GM19025 (cell line): ENCODE measurements around the gene TIMM17A.

Experiments
- ATAC-seq: cut with Tn5 transposase; IDR thresholded peaks from one replicate; pipeline ENCODE4 v1.9.1; 2021; ENCODE audit warnings: mild to moderate bottlenecking, low read depth, moderate library complexity; ENCODE audit not compliant: unreplicated experiment

Gene TIMM17A

GRCh38 chr1:201955009-201955728 is at the start of gene TIMM17A:
TIMM17A (plus strand) TSS chr1:201955503; CDS start chr1:201955527, 24 bp downstream.
- ATAC-seq = peak; percentile 99

GRCh38 chr1:201906336-201906735 is 49.0 kb upstream of the TIMM17A start:
- no peak for ATAC-seq

GRCh38 chr1:201907621-201908020 is 47.7 kb upstream of the TIMM17A start:
- ATAC-seq = no peak

GRCh38 chr1:201911826-201912571 is 43.3 kb upstream of the TIMM17A start:
- ATAC-seq = no peak

GRCh38 chr1:201912832-201913231 is 42.5 kb upstream of the TIMM17A start:
- no peak for ATAC-seq

GRCh38 chr1:201914456-201915235 is 40.7 kb upstream of the TIMM17A start:
- no peak for ATAC-seq

- no peak for ATAC-seq
Measured at GRCh38 chr1:201916649-201917249, 38.6 kb upstream of the TIMM17A start.

- ATAC-seq = no peak
Measured at GRCh38 chr1:201917362-201918033, 37.8 kb upstream of the TIMM17A start.

- ATAC-seq = no peak
Measured at GRCh38 chr1:201918343-201918742, 37.0 kb upstream of the TIMM17A start.

GRCh38 chr1:201921952-201922558 is 33.2 kb upstream of the TIMM17A start:
- ATAC-seq = no peak

- no peak for ATAC-seq
Measured at GRCh38 chr1:201925301-201925567, 30.1 kb upstream of the TIMM17A start.

GRCh38 chr1:201925981-201926645 is 29.2 kb upstream of the TIMM17A start:
- ATAC-seq = no peak

- no peak for ATAC-seq
Measured at GRCh38 chr1:201928266-201928665, 27.0 kb upstream of the TIMM17A start.

GRCh38 chr1:201930137-201930536 is 25.2 kb upstream of the TIMM17A start:
- ATAC-seq = no peak

GRCh38 chr1:201930803-201931202 is 24.5 kb upstream of the TIMM17A start:
- ATAC-seq = no peak

- no peak for ATAC-seq
Measured at GRCh38 chr1:201933840-201934430, 21.4 kb upstream of the TIMM17A start.

GRCh38 chr1:201937624-201938213 is 17.6 kb upstream of the TIMM17A start:
- ATAC-seq = no peak

GRCh38 chr1:201938440-201939035 is 16.8 kb upstream of the TIMM17A start:
- no peak for ATAC-seq
